Activated CD8-positive, alpha-beta memory T cell treated with anti-CD3 and anti-CD28 coated beads for 36 hours (primary cell): ENCODE measurements around the gene PRKAG2. TPM values are rescaled to one million over a fixed set of nuclear protein-coding genes. Genes with fewer than 3 reads are reported as not detected.

Experiments
- CTCF ChIA-PET: fragments of 350-600 bp; sonication (Branson Sonifier 250); formaldehyde crosslinking; loops from one replicate; lab custom pipeline; 2021; ENCODE audit warnings: antibody characterized with exemption; lab: Charles Lee
- POLR2A ChIA-PET: fragments of 350-600 bp; sonication (Branson Sonifier 250); formaldehyde crosslinking; loops from one replicate; lab custom pipeline; 2021; ENCODE audit warnings: antibody characterized with exemption; lab: Charles Lee
- total RNA-seq, 2 experiments: library from RNA; stranded (reverse); gene quantifications; one replicate each; pipeline ENCODE4 v1.2.3, GENCODE V29; 2021

Gene PRKAG2
- total RNA-seq, 2 experiments from 2014 or later = 23.6 to 24.8 TPM

GRCh38 chr7:151813445-151813844 is 63.5 kb downstream of the PRKAG2 start:
- POLR2A ChIA-PET = no interaction called here

GRCh38 chr7:151812967-151813366 is 63.9 kb downstream of the PRKAG2 start:
- ChIA-PET POLR2A (no interaction called here), CTCF (no interaction called here)

More at GRCh38 chr7:151813445-151813844, 63.5 kb downstream of the PRKAG2 start:
- CTCF ChIA-PET = no interaction called here

- CTCF ChIA-PET = no interaction called here
- POLR2A ChIA-PET = no interaction called here
These were observed 66.3 kb downstream of the PRKAG2 start for GRCh38 chr7:151810441-151811232.

- POLR2A ChIA-PET = no interaction called here
- CTCF ChIA-PET = no interaction called here
These were observed 67.1 kb downstream of the PRKAG2 start for GRCh38 chr7:151809864-151810170.

- POLR2A ChIA-PET = no interaction called here
These were observed 67.6 kb downstream of the PRKAG2 start for GRCh38 chr7:151809146-151809863.

GRCh38 chr7:151808400-151809145 is 68.3 kb downstream of the PRKAG2 start:
- ChIA-PET POLR2A (no interaction called here), CTCF (no interaction called here)

More at GRCh38 chr7:151809146-151809863, 67.6 kb downstream of the PRKAG2 start:
- CTCF ChIA-PET = no interaction called here

- ChIA-PET POLR2A (no interaction called here), CTCF (no interaction called here)
These were observed 69.1 kb downstream of the PRKAG2 start for GRCh38 chr7:151807846-151808245.

GRCh38 chr7:151806952-151807775 is 69.8 kb downstream of the PRKAG2 start:
- ChIA-PET POLR2A (no interaction called here), CTCF (no interaction called here)

GRCh38 chr7:151806204-151806603 is 70.7 kb downstream of the PRKAG2 start:
- CTCF ChIA-PET = no interaction called here
- POLR2A ChIA-PET = no interaction called here

- POLR2A ChIA-PET = no interaction called here
These were observed 71.7 kb downstream of the PRKAG2 start for GRCh38 chr7:151805191-151805590.

GRCh38 chr7:151804756-151805155 is 72.2 kb downstream of the PRKAG2 start:
- CTCF ChIA-PET = interaction anchor here (0.8 kb wide), 1 partner anchor 9 kb away, joined by 3 read pairs; no protein-coding TSS in a partner anchor

More at GRCh38 chr7:151805191-151805590, 71.7 kb downstream of the PRKAG2 start:
- CTCF ChIA-PET = interaction anchor here (0.8 kb wide), 1 partner anchor 10 kb away, joined by 3 read pairs; no protein-coding TSS in a partner anchor

GRCh38 chr7:151803841-151804240 is 73.1 kb downstream of the PRKAG2 start:
- POLR2A ChIA-PET = no interaction called here
- CTCF ChIA-PET = no interaction called here

More at GRCh38 chr7:151804756-151805155, 72.2 kb downstream of the PRKAG2 start:
- POLR2A ChIA-PET = no interaction called here

- CTCF ChIA-PET = no interaction called here
- POLR2A ChIA-PET = no interaction called here
These were observed 74.5 kb downstream of the PRKAG2 start for GRCh38 chr7:151802469-151802846.

GRCh38 chr7:151801782-151802468 is 75.0 kb downstream of the PRKAG2 start:
- CTCF ChIA-PET = no interaction called here
- POLR2A ChIA-PET = no interaction called here

GRCh38 chr7:151801291-151801690 is 75.6 kb downstream of the PRKAG2 start:
- ChIA-PET CTCF (no interaction called here), POLR2A (no interaction called here)

GRCh38 chr7:151800861-151801260 is 76.1 kb downstream of the PRKAG2 start:
- ChIA-PET POLR2A (no interaction called here), CTCF (no interaction called here)

GRCh38 chr7:151800391-151800790 is 76.5 kb downstream of the PRKAG2 start:
- CTCF ChIA-PET = no interaction called here
- POLR2A ChIA-PET = no interaction called here

- ChIA-PET POLR2A (no interaction called here), CTCF (no interaction called here)
These were observed 77.4 kb downstream of the PRKAG2 start for GRCh38 chr7:151799506-151799905.
